ENCODE measurements around the gene LINGO1. TPM values are rescaled to one million over a fixed set of nuclear protein-coding genes. Genes with fewer than 3 reads are reported as not detected.

LINGO1 gene
- total and polyA plus RNA-seq, 2 of the 8 experiments (the other 6 are each of a cell fraction or from before 2014, with no cell fraction given), result 57.1 to 114 TPM

- TF ChIP-seq CTCF (IDR thresholded peaks at IDR 0.05; ENCODE audit: control extremely low read depth in 1 of 3, insufficient read depth in 1 of 3, low read depth in 1 of 3, low read length in 3 of 3), result no peak
- TF ChIP-seq ZNF274 (IDR thresholded peaks at IDR 0.05; ENCODE audit: borderline replicate concordance, extremely low read depth, low read length), result no peak
- TF ChIP-seq TBP (IDR thresholded peaks at IDR 0.05; ENCODE audit: low read depth, low read length), result no peak
- TF ChIP-seq PHF8 (conservative IDR thresholded peaks at IDR 0.05; ENCODE audit: low read depth, low read length), result no peak
- no peak for TF ChIP-seq SIN3A (conservative IDR thresholded peaks at IDR 0.05 in 1 of 2, IDR thresholded peaks at IDR 0.05 in 1 of 2; ENCODE audit: low read depth in 1 of 2, low read length in 2 of 2)
- TF ChIP-seq MAFK (IDR thresholded peaks at IDR 0.05; ENCODE audit: low read depth, low read length), result no peak
- TF ChIP-seq SIX5 (IDR thresholded peaks at IDR 0.05; ENCODE audit: low read depth, low read length), result no peak
- TF ChIP-seq JUND (IDR thresholded peaks at IDR 0.05; ENCODE audit: low read length), result no peak
These were observed 40.6 kb downstream of the LINGO1 start (continued) for GRCh38 chr15:77591968-77592613.

All from H1 (cell line).